ENCODE data around the gene PLA2R1.

DNA sequence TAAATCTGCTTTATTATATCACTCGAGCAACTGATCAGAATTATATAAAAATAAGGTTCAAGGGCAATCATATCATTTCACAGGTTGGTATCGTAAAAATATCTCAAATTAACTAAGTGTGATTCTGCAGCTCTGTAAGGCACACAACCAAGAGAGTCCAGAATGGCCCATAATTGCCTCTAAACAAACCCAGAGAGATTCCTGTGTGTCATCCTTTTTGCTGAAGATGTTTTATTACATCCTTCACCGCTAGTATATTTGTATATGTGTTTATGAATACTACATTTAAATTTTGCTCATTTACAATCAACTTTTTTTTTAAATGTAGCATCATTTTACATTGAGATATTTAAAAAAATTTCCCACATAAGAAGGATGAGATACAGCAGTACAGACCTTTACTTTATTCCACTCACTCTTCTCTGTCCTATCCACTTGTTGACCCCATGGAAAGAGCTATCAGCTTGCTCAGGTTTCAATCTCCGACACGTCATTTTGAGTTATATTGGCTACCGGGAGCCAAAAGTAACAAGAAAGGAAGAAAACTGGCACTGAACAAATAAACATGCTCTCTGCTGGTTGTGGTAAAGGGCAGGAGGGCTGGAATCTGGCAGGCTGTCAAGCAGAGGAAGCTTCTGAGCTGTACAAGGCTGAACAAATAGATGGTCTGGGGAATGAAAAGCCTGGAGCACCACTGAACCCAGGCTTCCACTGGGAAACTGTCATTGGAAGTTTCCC, 23.1 kb downstream of the PLA2R1 start:
- TF ChIP-seq, protein P1, sequence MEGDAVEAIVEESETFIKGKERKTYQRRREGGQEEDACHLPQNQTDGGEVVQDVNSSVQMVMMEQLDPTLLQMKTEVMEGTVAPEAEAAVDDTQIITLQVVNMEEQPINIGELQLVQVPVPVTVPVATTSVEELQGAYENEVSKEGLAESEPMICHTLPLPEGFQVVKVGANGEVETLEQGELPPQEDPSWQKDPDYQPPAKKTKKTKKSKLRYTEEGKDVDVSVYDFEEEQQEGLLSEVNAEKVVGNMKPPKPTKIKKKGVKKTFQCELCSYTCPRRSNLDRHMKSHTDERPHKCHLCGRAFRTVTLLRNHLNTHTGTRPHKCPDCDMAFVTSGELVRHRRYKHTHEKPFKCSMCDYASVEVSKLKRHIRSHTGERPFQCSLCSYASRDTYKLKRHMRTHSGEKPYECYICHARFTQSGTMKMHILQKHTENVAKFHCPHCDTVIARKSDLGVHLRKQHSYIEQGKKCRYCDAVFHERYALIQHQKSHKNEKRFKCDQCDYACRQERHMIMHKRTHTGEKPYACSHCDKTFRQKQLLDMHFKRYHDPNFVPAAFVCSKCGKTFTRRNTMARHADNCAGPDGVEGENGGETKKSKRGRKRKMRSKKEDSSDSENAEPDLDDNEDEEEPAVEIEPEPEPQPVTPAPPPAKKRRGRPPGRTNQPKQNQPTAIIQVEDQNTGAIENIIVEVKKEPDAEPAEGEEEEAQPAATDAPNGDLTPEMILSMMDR (IDR thresholded peaks at IDR 0.05) = no peak
- peak in 1 of 2 donors; percentile 14 for TF ChIP-seq POLR2A (IDR thresholded peaks at IDR 0.05)

Measured in thyroid gland (tissue), 4 donors.